ENCODE results near the gene FAM227B. TPM values are rescaled to one million over a fixed set of nuclear protein-coding genes. Genes with fewer than 3 reads are reported as not detected.

Gene FAM227B
- total RNA-seq, 1 donor from 2014 or later = 2.9 TPM

DNA sequence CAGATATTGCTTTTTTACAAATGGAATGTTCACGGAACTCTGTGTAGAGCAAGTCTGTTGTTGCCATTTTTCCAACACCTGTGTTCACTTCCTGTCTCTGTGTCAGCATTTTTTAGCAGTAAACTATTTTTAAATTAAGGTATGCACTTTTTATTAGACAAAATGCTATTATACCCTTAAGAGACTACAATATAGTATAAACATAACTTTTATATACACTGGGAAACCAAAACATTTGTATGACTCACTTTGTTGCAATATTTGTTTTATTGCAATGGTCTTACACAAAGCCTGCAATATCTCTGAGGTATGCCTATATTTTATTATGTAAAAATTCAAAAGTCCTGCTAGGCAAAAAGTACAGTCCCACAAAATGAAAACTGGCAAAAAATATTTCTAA, 237.4 kb downstream of the FAM227B start:
- intact Hi-C loops (cut with DNase I) = no loop called here
- H3K4me1 ChIP-seq = no peaks in the 10 kb centered on the region
- H3K27me3 ChIP-seq = no peaks in the 10 kb centered on the region
- no peak for TF ChIP-seq POLR2AphosphoS5 (IDR thresholded peaks at IDR 0.05; ENCODE audit: insufficient read depth in 1 of 2, low read depth in 1 of 2)
- TF ChIP-seq, protein P1, sequence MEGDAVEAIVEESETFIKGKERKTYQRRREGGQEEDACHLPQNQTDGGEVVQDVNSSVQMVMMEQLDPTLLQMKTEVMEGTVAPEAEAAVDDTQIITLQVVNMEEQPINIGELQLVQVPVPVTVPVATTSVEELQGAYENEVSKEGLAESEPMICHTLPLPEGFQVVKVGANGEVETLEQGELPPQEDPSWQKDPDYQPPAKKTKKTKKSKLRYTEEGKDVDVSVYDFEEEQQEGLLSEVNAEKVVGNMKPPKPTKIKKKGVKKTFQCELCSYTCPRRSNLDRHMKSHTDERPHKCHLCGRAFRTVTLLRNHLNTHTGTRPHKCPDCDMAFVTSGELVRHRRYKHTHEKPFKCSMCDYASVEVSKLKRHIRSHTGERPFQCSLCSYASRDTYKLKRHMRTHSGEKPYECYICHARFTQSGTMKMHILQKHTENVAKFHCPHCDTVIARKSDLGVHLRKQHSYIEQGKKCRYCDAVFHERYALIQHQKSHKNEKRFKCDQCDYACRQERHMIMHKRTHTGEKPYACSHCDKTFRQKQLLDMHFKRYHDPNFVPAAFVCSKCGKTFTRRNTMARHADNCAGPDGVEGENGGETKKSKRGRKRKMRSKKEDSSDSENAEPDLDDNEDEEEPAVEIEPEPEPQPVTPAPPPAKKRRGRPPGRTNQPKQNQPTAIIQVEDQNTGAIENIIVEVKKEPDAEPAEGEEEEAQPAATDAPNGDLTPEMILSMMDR (IDR thresholded peaks at IDR 0.05) = no peak
- no peak for TF ChIP-seq POLR2A (IDR thresholded peaks at IDR 0.05)
- H3K27ac ChIP-seq = no peak overlapping the region
- no peaks in the 10 kb centered on the region for H3K9me3 ChIP-seq
- no peak overlapping the region for H3K4me3 ChIP-seq
- H3K36me3 ChIP-seq = no peaks in the 10 kb centered on the region
- no peak for DNase-seq (ENCODE audit: extremely low spot score in 2 of 2)

DNA sequence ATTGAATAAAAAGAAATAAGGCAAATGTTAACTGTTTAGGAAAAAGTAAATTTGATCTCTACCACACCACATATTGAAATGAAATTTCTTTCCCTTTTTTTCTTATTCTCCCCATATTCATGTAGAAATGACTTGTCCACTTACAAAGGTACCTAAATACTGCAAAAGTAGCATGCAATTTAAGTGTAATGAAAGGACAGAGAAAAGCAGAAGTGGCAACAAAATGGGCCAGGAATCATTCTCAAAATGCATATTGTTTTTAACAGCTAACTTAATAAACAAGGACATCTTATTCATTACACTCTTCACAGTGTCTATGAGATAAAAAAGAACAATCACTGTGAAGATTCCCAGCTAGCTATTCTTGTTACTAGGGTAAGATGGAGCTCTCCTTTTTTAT, 238.2 kb downstream of the FAM227B start:
- H3K9me3 ChIP-seq = no peaks in the 10 kb centered on the region
- DNase-seq (ENCODE audit: extremely low spot score in 2 of 2) = no peak
- H3K4me3 ChIP-seq = no peak overlapping the region
- no peaks in the 10 kb centered on the region for H3K36me3 ChIP-seq
- no peak overlapping the region for H3K27ac ChIP-seq
- H3K27me3 ChIP-seq = no peaks in the 10 kb centered on the region
- no peaks in the 10 kb centered on the region for H3K4me1 ChIP-seq
- intact Hi-C loops (cut with DNase I) = no loop called here
- TF ChIP-seq POLR2AphosphoS5 (IDR thresholded peaks at IDR 0.05; ENCODE audit: insufficient read depth in 1 of 2, low read depth in 1 of 2) = no peak
- TF ChIP-seq, protein P1 (IDR thresholded peaks at IDR 0.05) = no peak

DNA sequence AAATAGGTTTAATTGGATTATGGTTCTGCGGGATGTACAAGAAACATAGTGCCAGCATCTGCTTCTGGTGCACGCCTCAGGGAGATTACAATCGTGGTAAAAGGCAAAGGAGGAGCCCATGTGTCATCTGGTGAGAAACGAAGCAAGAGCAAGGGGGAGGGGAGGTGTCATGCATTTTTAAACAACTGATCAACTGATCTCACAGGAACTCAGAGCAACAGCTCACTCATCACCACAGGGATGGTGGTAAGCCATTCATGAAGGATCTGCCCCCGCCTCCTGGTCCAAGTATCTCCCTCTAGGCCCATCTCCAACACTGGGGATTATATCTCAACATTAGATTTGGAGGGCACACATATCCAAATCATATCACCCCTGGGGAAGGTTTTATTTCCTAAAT, 239.7 kb downstream of the FAM227B start:
- Histone ChIP-seq H3K27ac (no peak overlapping the region), H3K27me3 (no peaks in the 10 kb centered on the region), H3K4me1 (no peaks in the 10 kb centered on the region), H3K36me3 (no peaks in the 10 kb centered on the region), H3K4me3 (no peak overlapping the region), H3K9me3 (no peaks in the 10 kb centered on the region)
- TF ChIP-seq POLR2AphosphoS5 (IDR thresholded peaks at IDR 0.05; ENCODE audit: insufficient read depth in 1 of 2, low read depth in 1 of 2) = no peak
- TF ChIP-seq, protein P1 (IDR thresholded peaks at IDR 0.05) = no peak
- no peak for TF ChIP-seq POLR2A (IDR thresholded peaks at IDR 0.05)
- DNase-seq (ENCODE audit: extremely low spot score in 2 of 2) = no peak
- intact Hi-C loops (cut with DNase I) = no loop called here

DNA sequence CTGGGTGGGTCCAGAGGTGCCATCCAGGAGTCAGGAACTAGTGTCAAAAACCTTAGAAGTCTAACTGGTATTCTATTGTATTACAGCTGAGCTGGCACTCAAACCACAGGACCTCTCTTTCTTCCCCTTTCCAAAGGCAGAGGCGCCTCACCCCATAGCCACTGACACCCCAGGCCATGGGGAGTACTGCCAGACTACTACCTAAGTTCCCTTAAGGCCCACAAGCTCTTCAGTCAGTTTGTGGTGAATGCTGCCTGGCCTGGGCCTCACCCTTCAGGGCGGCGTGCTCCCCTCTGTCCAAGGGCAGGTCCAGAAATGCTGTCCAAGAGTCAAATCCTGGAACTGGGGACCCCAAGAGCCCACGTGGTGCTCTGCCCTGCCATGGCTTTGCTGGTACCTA, 240.6 kb downstream of the FAM227B start:
- no peak overlapping the region for H3K4me3 ChIP-seq
- TF ChIP-seq POLR2A (IDR thresholded peaks at IDR 0.05) (no peak), POLR2AphosphoS5 (IDR thresholded peaks at IDR 0.05; ENCODE audit: insufficient read depth in 1 of 2, low read depth in 1 of 2) (no peak)
- TF ChIP-seq, protein P1 (IDR thresholded peaks at IDR 0.05) = no peak

DNA sequence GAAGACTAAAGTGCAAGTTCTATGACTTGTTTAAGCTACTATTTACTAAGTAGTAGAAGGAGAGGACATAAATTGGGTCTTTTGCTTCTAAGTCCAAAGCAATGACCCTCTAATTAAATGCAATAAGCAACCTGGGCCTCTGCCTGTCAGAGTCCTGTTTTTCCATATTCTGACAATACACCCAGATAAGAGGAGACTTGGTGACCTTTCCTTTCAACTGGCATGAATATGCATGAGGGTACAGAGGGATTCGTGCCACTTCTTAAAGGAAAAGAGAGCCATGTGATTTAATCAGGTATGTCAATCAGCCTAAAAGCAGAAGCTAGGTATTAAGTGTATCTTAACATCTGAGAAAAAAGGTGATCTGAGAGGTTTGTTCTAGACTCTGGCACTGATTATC, 248.3 kb downstream of the FAM227B start:
- H3K36me3 ChIP-seq = no peaks in the 10 kb centered on the region
- TF ChIP-seq, protein P1 (IDR thresholded peaks at IDR 0.05) = no peak
- TF ChIP-seq POLR2A (IDR thresholded peaks at IDR 0.05) (no peak), POLR2AphosphoS5 (IDR thresholded peaks at IDR 0.05; ENCODE audit: insufficient read depth in 1 of 2, low read depth in 1 of 2) (no peak)

More for the DNA sequence above, 240.6 kb downstream of the FAM227B start:
- Histone ChIP-seq H3K4me1 (no peaks in the 10 kb centered on the region), H3K27ac (no peak overlapping the region), H3K36me3 (no peaks in the 10 kb centered on the region), H3K9me3 (no peaks in the 10 kb centered on the region), H3K27me3 (no peaks in the 10 kb centered on the region)
- intact Hi-C loops (cut with DNase I) = no loop called here
- no peak for DNase-seq (ENCODE audit: extremely low spot score in 2 of 2)

More for the DNA sequence above, 248.3 kb downstream of the FAM227B start:
- H3K27me3 ChIP-seq = no peaks in the 10 kb centered on the region
- intact Hi-C loops (cut with DNase I) = no loop called here
- no peaks in the 10 kb centered on the region for H3K9me3 ChIP-seq
- no peaks in the 10 kb centered on the region for H3K4me1 ChIP-seq
- H3K27ac ChIP-seq = no peak overlapping the region
- no peak for DNase-seq (ENCODE audit: extremely low spot score in 2 of 2)
- H3K4me3 ChIP-seq = no peak overlapping the region

Data from vagina (tissue), 2 donors.